Measurements from ENCODE around the gene NXN.
"Not testable (repeated sequence)": the region's sequence is repeated elsewhere in the genome, so short reads cannot be mapped to it uniquely, and the experiment has no call there.

GRCh38 chr17:756010-756567, 223.5 kb downstream of the NXN start:
- not testable (repeated sequence) for TF ChIP-seq EZH2phosphoT487 (IDR thresholded peaks at IDR 0.05; ENCODE audit: insufficient read depth, low read depth); EZH2 (IDR thresholded peaks at IDR 0.05; ENCODE audit: insufficient read depth, poor library complexity, severe bottlenecking)

Measured in GM23248 (cell line).